Neuronal stem cell (in vitro differentiated cells): ENCODE measurements around the gene PSMD6. TPM values are rescaled to one million over a fixed set of nuclear protein-coding genes. Genes with fewer than 3 reads are reported as not detected.

Experiments
- DNase-seq: peaks from one replicate; pipeline ENCODE4 v3.0.0-alpha.2; 2013; ENCODE audit warnings: low spot score
- H2AFZ ChIP-seq: one replicate; pipeline ENCODE4 v1.6.1; 2013; ENCODE audit warnings: mild to moderate bottlenecking, low read length, inconsistent platforms
- H2AK5ac ChIP-seq: 2 replicates; pipeline ENCODE4 v1.6.1; 2013; ENCODE audit warnings: low read depth, mild to moderate bottlenecking, inconsistent platforms, low read length, moderate library complexity, mixed read lengths
- H2BK120ac ChIP-seq: 2 replicates; pipeline ENCODE4 v1.6.1; 2013; ENCODE audit warnings: low read depth, mild to moderate bottlenecking, inconsistent platforms, low read length, moderate library complexity, mixed read lengths
- H2BK12ac ChIP-seq: one replicate; pipeline ENCODE4 v1.6.1; 2013; ENCODE audit warnings: low read length, inconsistent platforms
- H2BK15ac ChIP-seq: 2 replicates; pipeline ENCODE4 v1.6.1; 2013; ENCODE audit warnings: mild to moderate bottlenecking, low read length, inconsistent platforms, mixed read lengths
- H2BK5ac ChIP-seq: one replicate; pipeline ENCODE4 v1.6.1; 2013; ENCODE audit warnings: inconsistent platforms, mild to moderate bottlenecking, low read length, moderate library complexity
- H3K14ac ChIP-seq: one replicate; pipeline ENCODE4 v1.6.1; 2013; ENCODE audit warnings: low read length, inconsistent platforms
- H3K18ac ChIP-seq: 2 replicates; pipeline ENCODE4 v1.6.1; 2013; ENCODE audit warnings: low read length, inconsistent platforms
- H3K23ac ChIP-seq: 2 replicates; pipeline ENCODE4 v1.6.1; 2013; ENCODE audit warnings: low read depth, mild to moderate bottlenecking, mixed read lengths, low read length, inconsistent platforms; ENCODE audit not compliant: poor library complexity
- H3K27ac ChIP-seq: replicated peaks from 3 replicates; pipeline ENCODE4 v1.5.1; 2013; ENCODE audit warnings: low read length, inconsistent platforms
- H3K27me3 ChIP-seq, 3 experiments: 2 replicates each; pipeline ENCODE4 v1.6.1; 2013; ENCODE audit warnings: low read length in 3 of 3, mild to moderate bottlenecking in 2 of 3, inconsistent platforms in 1 of 3, low read depth in 1 of 3, mixed read lengths in 1 of 3, moderate library complexity in 1 of 3; ENCODE audit not compliant: control insufficient read depth in 3 of 3, insufficient read depth in 3 of 3
- H3K36me3 ChIP-seq, 2 donors: replicated peaks in 1 of 2; 2 replicates each; pipeline ENCODE4 v1.6.1; 2013; ENCODE audit warnings: low read length in 2 of 2; ENCODE audit not compliant: control insufficient read depth in 2 of 2, insufficient read depth in 2 of 2
- H3K4ac ChIP-seq: 2 replicates; pipeline ENCODE4 v1.6.1; 2013; ENCODE audit warnings: inconsistent platforms, mild to moderate bottlenecking, low read length, moderate library complexity
- H3K4me1 ChIP-seq, 2 donors: 1 replicate in 1 of 2; 2 replicates in 1 of 2; pipeline ENCODE4 v1.6.1; 2013; ENCODE audit warnings: low read length in 2 of 2, low read depth in 1 of 2; ENCODE audit not compliant: control insufficient read depth in 2 of 2, insufficient read depth in 1 of 2
- H3K4me2 ChIP-seq: one replicate; pipeline ENCODE4 v1.6.1; 2013; ENCODE audit warnings: mild to moderate bottlenecking, low read length, inconsistent platforms; ENCODE audit not compliant: insufficient read depth, poor library complexity, severe bottlenecking
- H3K4me3 ChIP-seq, 2 donors: 2 replicates each; pipeline ENCODE4 v1.5.1; 2013; ENCODE audit warnings: low read length in 2 of 2, mild to moderate bottlenecking in 2 of 2, inconsistent platforms in 1 of 2, moderate library complexity in 1 of 2
- H3K79me1 ChIP-seq: one replicate; pipeline ENCODE4 v1.6.1; 2013; ENCODE audit warnings: low read depth, mild to moderate bottlenecking, inconsistent platforms, low read length, moderate library complexity
- H3K9ac ChIP-seq: one replicate; pipeline ENCODE4 v1.6.1; 2013; ENCODE audit warnings: mild to moderate bottlenecking, low read depth, low read length, inconsistent platforms; ENCODE audit not compliant: poor library complexity
- H3K9me3 ChIP-seq, 2 donors: replicated peaks in 1 of 2; 2 replicates each; pipeline versions ENCODE3 to v1.6.1; 2013; ENCODE audit warnings: low read length in 2 of 2, mild to moderate bottlenecking in 2 of 2, inconsistent platforms in 1 of 2, low read depth in 1 of 2, mixed read lengths in 1 of 2, moderate library complexity in 1 of 2; ENCODE audit not compliant: control insufficient read depth in 2 of 2, insufficient read depth in 1 of 2
- H4K8ac ChIP-seq: one replicate; pipeline ENCODE4 v1.6.1; 2013; ENCODE audit warnings: low read depth, mild to moderate bottlenecking, inconsistent platforms, low read length, moderate library complexity
- H4K91ac ChIP-seq: one replicate; pipeline ENCODE4 v1.6.1; 2013; ENCODE audit warnings: low read length, low read depth, mild to moderate bottlenecking, inconsistent platforms; ENCODE audit not compliant: poor library complexity
- WGBS, 2 donors: extraction: QIAGEN DNeasy Blood & Tissue Kit; methylation state at CpG; one replicate each; pipeline ENCODE4 v1.1.7; 2013; ENCODE audit warnings: missing lambda C conversion rate in 2 of 2, mixed read lengths in 1 of 2; ENCODE audit not compliant: insufficient read length in 2 of 2, insufficient replicate concordance in 1 of 2; ENCODE audit errors: extremely low coverage in 2 of 2; 5-methylcytosine and 5-hydroxymethylcytosine counted together
- polyA plus RNA-seq, 2 experiments: library from polyadenylated mRNA; stranded (reverse); fragments of 200-250 nt; gene quantifications; one replicate each; pipeline ENCODE4 v1.2.3, GENCODE V29; 2013

Gene PSMD6
- polyA plus RNA-seq (2013, experiment 1 of 2): 96.4 TPM
- 98.4 TPM for polyA plus RNA-seq (2013, experiment 2 of 2)

DNA sequence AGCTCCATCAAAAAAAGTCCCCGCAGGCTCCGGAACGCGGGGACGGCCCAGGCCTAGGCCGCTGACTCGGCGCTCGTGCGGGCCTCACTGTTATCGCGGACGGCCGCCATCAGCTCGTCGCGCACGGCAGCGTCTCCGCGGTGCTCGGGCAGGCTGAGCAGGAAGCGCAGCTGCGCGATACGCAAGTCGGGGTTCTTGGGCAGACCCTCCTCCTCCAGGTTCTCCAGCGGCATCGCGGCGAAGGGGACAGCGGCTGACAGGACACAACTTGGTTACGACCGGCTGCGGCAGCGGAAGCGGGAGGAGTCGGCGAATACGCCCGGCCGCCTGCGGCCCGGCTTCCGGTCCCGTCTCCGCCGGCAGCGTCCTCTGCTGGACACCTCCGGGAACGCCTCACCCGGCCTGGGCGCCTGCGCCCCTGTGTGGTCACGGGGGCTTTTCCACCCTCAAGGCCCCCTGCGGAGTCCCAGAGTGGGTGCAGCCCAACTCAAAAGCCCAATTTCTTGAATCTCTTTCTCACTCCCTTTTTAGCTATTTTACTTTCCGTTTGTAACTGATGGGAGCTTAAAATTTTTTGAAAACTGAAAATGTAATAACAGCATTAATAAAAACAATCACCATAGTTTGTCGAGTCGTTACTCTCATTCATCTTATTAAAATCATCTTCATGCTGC, at the start of gene PSMD6:
TSS of gene PSMD6 (minus strand) at position 308 of the 674 bp plus-strand sequence. CDS start at position 233, 75 bp downstream.
- Histone ChIP-seq H2AFZ (peak within 1 kb of the TSS; percentile 87), H2BK12ac (no peak within 1 kb of the TSS), H3K4me1 (peaks cover 5 to 10% of the 10 kb centered on the region in 2 donors), H3K14ac (peak within 1 kb of the TSS; percentile 100), H3K23ac (peak within 1 kb of the TSS; percentile 98), H3K9me3 (no peaks in the 10 kb centered on the region), H2AK5ac (peak within 1 kb of the TSS; percentile 57), H4K91ac (no peak within 1 kb of the TSS), H3K4ac (no peak within 1 kb of the TSS), H2BK15ac (peak within 1 kb of the TSS; percentile 52), H3K27me3 (no peaks in the 10 kb centered on the region), H3K36me3 (peaks cover 4 to 42% of the 10 kb centered on the region in 2 donors), H3K4me2 (peak within 1 kb of the TSS; percentile 65), H4K8ac (peak within 1 kb of the TSS; percentile 95), H2BK5ac (peak within 1 kb of the TSS; percentile 88), H3K9ac (peak within 1 kb of the TSS; percentile 100), H3K4me3 (peak within 1 kb of the TSS; percentile 94), H2BK120ac (peak within 1 kb of the TSS; percentile 84), H3K79me1 (peaks cover 2% of the 10 kb centered on the region), H3K18ac (peak within 1 kb of the TSS; percentile 98), H3K27ac (peak within 1 kb of the TSS; percentile 64)
- no CpG with 5 or more reads among the region's 59 CpGs for WGBS, 2 donors
- peak; percentile 80 for DNase-seq

DNA sequence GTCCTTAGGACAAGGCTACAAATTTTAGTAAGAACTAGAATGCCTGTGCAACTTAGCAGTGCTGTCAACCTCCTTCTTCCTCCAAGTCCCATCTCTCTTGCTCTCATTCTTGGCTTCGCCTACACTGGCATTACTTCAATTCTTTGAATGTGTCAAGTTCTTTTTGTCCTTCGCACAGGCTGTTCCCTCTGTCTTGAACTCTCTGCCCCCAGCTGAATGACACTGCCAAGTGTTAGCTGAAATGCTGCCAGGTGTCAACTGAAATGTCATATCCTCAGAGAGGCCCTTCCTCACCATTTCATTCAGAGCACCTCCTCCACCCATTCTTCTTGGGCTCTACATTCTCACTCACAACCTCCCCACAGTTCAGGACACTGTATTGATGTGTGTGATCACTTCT, 48.8 kb upstream of the PSMD6 start:
- H4K91ac ChIP-seq: no peak overlapping the region

DNA sequence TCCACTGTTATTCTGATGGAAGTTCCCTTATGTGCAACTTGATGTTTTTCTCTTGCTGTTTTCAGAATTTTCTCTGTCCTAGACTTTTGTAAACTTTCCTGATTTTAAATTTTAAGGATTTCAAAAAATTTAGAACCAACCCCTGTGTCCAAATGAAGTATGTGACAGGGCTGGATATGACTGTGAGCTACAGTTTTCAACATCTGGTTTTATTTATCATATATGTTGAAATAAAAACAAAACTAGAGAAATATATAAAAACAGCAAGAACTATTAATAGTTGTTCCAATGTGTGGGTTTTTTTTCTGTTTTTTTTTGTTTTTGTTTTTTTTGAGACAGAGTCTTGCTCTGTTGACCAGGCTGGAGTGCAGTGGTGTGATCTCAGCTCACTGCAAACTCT, 47.4 kb upstream of the PSMD6 start:
- H2BK15ac ChIP-seq: no peak overlapping the region

More for the DNA sequence above, 48.8 kb upstream of the PSMD6 start:
- Histone ChIP-seq H3K14ac (no peak overlapping the region), H3K4me1 (peaks cover 0 to 5% of the 10 kb centered on the region in 2 donors), H2BK120ac (no peak overlapping the region), H2AFZ (no peak overlapping the region), H3K27ac (no peak overlapping the region), H3K23ac (no peak overlapping the region), H3K9me3 (peaks cover 0 to 3% of the 10 kb centered on the region in 2 donors), H4K8ac (no peak overlapping the region), H2BK15ac (no peak overlapping the region), H2BK5ac (no peak overlapping the region), H2AK5ac (no peak overlapping the region), H2BK12ac (no peak overlapping the region), H3K4ac (no peak overlapping the region), H3K4me3 (no peak overlapping the region), H3K36me3 (no peaks in the 10 kb centered on the region), H3K18ac (no peak overlapping the region), H3K79me1 (no peaks in the 10 kb centered on the region), H3K27me3 (no peaks in the 10 kb centered on the region), H3K9ac (no peak overlapping the region), H3K4me2 (no peak overlapping the region)
- WGBS, 2 donors: no CpG with 5 or more reads among the region's 2 CpGs
- no peak for DNase-seq

DNA sequence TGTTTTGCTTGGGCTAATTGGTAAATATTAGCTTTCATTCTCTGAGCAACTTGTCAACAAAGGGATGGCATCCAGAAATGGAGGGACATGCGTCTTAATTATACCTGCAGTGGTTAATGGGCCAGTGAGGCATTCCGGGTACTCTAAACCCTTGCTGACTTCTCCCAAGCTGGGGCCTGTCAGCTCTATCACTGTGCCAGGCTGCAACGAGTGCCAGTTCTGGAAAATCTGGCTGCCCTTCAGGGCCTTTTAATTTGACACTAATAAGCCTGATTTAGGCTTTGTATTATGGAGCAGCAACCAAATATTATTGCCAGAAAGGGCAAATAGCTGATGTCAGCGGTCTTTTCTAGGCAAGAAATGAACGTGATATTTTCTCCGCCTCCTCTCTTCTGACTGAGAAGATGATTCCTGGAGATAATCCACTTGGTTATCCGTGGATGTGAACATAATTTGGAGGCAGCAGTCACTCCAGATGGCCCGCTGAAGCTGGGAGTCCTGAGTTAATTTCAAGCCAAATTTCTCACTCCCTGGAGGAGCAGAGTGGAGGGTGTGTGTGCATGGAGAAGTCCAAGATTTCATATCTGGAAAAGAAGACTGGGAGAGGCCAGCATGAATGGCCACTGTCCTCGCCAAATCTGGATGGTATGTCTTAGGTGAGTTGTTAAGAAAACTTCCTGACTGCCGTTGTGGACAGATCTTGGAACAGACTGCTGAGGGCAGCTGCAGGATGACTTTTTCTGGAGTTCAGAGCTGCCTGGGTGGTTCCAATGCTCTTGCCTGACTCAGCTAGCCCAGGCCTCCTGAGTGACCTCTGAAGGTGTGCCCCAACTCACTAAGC, 44.4 kb upstream of the PSMD6 start:
- Histone ChIP-seq H2BK12ac (no peak overlapping the region), H3K36me3 (no peaks in the 10 kb centered on the region), H2BK5ac (no peak overlapping the region), H3K4me1 (peaks cover 4 to 20% of the 10 kb centered on the region in 2 donors), H3K9me3 (no peaks in the 10 kb centered on the region), H2AFZ (no peak overlapping the region), H4K8ac (no peak overlapping the region), H2BK15ac (no peak overlapping the region), H3K4me3 (no peak overlapping the region), H2BK120ac (no peak overlapping the region), H3K27ac (no peak overlapping the region), H2AK5ac (no peak overlapping the region), H4K91ac (no peak overlapping the region), H3K4ac (no peak overlapping the region), H3K9ac (no peak overlapping the region), H3K14ac (no peak overlapping the region), H3K79me1 (no peaks in the 10 kb centered on the region), H3K23ac (no peak overlapping the region), H3K4me2 (no peak overlapping the region), H3K18ac (no peak overlapping the region), H3K27me3 (no peaks in the 10 kb centered on the region)
- WGBS, 2 donors: no CpG with 5 or more reads among the region's 10 CpGs
- no peak for DNase-seq

More for the DNA sequence above, 47.4 kb upstream of the PSMD6 start:
- no peak overlapping the region for H2AK5ac ChIP-seq
- no peak overlapping the region for H3K4ac ChIP-seq
- no peaks in the 10 kb centered on the region for H3K36me3 ChIP-seq
- no peak overlapping the region for H4K91ac ChIP-seq
- H3K27ac ChIP-seq: no peak overlapping the region
- no peak overlapping the region for H3K23ac ChIP-seq
- H2BK5ac ChIP-seq: no peak overlapping the region
- H3K9ac ChIP-seq: no peak overlapping the region
- H3K4me2 ChIP-seq: no peak overlapping the region
- H3K27me3 ChIP-seq: no peaks in the 10 kb centered on the region
- no peak overlapping the region for H2AFZ ChIP-seq
- DNase-seq: no peak
- no peak overlapping the region for H4K8ac ChIP-seq
- no peak overlapping the region for H2BK120ac ChIP-seq
- H3K14ac ChIP-seq: no peak overlapping the region
- no peak overlapping the region for H2BK12ac ChIP-seq
- H3K4me1 ChIP-seq: peaks cover 0 to 5% of the 10 kb centered on the region in 2 donors
- H3K9me3 ChIP-seq: peaks cover 0 to 3% of the 10 kb centered on the region in 2 donors
- no peaks in the 10 kb centered on the region for H3K79me1 ChIP-seq
- no peak overlapping the region for H3K18ac ChIP-seq
- H3K4me3 ChIP-seq: no peak overlapping the region
